ENCODE measurements around the gene PMM1. TPM values are rescaled to one million over a fixed set of nuclear protein-coding genes. Genes with fewer than 3 reads are reported as not detected.

PMM1 gene
- total RNA-seq, 2 donors from 2014 or later: 49.3 to 53.2 TPM

DNA sequence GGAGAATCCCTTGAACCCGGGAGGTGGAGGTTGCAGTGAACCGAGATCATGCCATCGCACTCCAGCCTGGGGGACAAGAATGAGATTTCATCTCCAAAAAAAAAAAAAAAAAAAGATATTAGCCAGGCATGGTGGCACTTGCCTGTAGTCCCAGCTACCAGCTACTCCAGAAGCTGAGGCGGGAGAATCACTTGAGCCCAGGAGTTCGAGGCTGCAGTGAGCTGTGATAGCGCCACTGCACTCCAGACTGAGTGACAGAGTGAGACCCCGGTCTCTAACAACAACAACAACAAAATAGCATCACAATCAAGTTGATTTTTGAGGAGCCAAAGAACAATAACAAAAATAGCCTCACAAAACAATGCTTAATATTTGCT lies 2.3 kb downstream of the PMM1 start:
- Histone ChIP-seq H3K27me3 (no peaks in the 10 kb centered on the region), H3K4me1 (peaks cover 8% of the 10 kb centered on the region), H3K27ac (peak overlapping the region; percentile 69), H3K4me3 (peak overlapping the region; percentile 95), H3K36me3 (no peaks in the 10 kb centered on the region), H3K9ac (ENCODE audit: low read depth in 2 of 2, low read length in 2 of 2) (peak overlapping the region in 1 of 2 donors; percentile 19), H3K9me3 (no peaks in the 10 kb centered on the region)
- no peak for DNase-seq
- no peak for TF ChIP-seq CTCF (IDR thresholded peaks at IDR 0.05)
- intact Hi-C loops (cut with DNase I): no loop called here

GRCh38 chr22:41585898-41586297 lies 3.7 kb downstream of the PMM1 start:
- intact Hi-C loops (cut with DNase I): no loop called here
- no peak for DNase-seq
- Histone ChIP-seq H3K9ac (ENCODE audit: low read depth in 2 of 2, low read length in 2 of 2) (no peak overlapping the region), H3K27ac (no peak overlapping the region), H3K9me3 (no peaks in the 10 kb centered on the region), H3K4me3 (no peak overlapping the region), H3K36me3 (no peaks in the 10 kb centered on the region), H3K4me1 (peaks cover 8% of the 10 kb centered on the region), H3K27me3 (no peaks in the 10 kb centered on the region)
- TF ChIP-seq CTCF (IDR thresholded peaks at IDR 0.05): no peak

GRCh38 chr22:41584881-41585280 lies 4.8 kb downstream of the PMM1 start:
- Histone ChIP-seq H3K4me3 (no peak overlapping the region), H3K9me3 (no peaks in the 10 kb centered on the region), H3K27ac (no peak overlapping the region), H3K9ac (ENCODE audit: low read depth in 2 of 2, low read length in 2 of 2) (no peak overlapping the region), H3K4me1 (peaks cover 8% of the 10 kb centered on the region), H3K27me3 (no peaks in the 10 kb centered on the region), H3K36me3 (no peaks in the 10 kb centered on the region)
- intact Hi-C loops (cut with DNase I): no loop called here
- no peak for DNase-seq
- TF ChIP-seq CTCF (IDR thresholded peaks at IDR 0.05): no peak

DNA sequence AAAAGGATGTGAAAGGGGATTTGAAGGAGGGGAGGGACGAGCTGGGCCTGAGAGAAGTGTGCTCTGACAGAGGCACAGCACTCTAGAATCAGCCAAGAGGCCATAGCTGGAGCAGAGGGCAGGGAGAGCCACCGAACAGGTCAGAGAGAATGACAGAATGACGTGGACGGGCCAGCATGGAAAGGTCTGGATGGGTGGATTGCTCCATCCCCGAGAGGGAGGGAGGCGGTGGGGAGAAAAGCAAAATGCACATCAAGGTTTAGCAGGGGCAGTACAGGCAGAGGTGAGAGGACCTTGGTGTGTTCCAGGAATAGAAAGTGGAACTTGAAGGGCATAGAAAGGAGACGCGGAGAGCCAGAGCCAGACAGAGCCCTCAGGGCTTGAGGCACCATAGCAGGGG lies 6.9 kb downstream of the PMM1 start:
- TF ChIP-seq CTCF (IDR thresholded peaks at IDR 0.05): no peak
- Histone ChIP-seq H3K4me3 (no peak overlapping the region), H3K4me1 (no peaks in the 10 kb centered on the region), H3K27ac (no peak overlapping the region), H3K9ac (ENCODE audit: low read depth in 2 of 2, low read length in 2 of 2) (no peak overlapping the region), H3K36me3 (no peaks in the 10 kb centered on the region), H3K27me3 (no peaks in the 10 kb centered on the region), H3K9me3 (no peaks in the 10 kb centered on the region)
- no peak for DNase-seq
- intact Hi-C loops (cut with DNase I): no loop called here

- intact Hi-C loops (cut with DNase I): no loop called here
- Histone ChIP-seq H3K9me3 (no peaks in the 10 kb centered on the region), H3K27me3 (no peaks in the 10 kb centered on the region), H3K36me3 (no peaks in the 10 kb centered on the region), H3K4me3 (no peak overlapping the region), H3K4me1 (no peaks in the 10 kb centered on the region), H3K27ac (no peak overlapping the region), H3K9ac (ENCODE audit: low read depth in 2 of 2, low read length in 2 of 2) (no peak overlapping the region)
- DNase-seq: no peak
- no peak for TF ChIP-seq CTCF (IDR thresholded peaks at IDR 0.05)
Observed at GRCh38 chr22:41579997-41580355, 9.7 kb downstream of the PMM1 start.
